ENCODE results near the gene GRIA1. TPM values are rescaled to one million over a fixed set of nuclear protein-coding genes. Genes with fewer than 3 reads are reported as not detected.

GRIA1 gene
- total RNA-seq, 1 donor from 2014 or later: not detected

- Mint-ChIP-seq H3K4me1 (ENCODE audit: low read depth, unreplicated experiment) (no peaks in the 10 kb centered on the region), H3K9me3 (ENCODE audit: unreplicated experiment) (no peaks in the 10 kb centered on the region), H3K27me3 (ENCODE audit: unreplicated experiment) (no peaks in the 10 kb centered on the region), H3K27ac (ENCODE audit: unreplicated experiment) (no peak overlapping the region), H3K36me3 (ENCODE audit: unreplicated experiment) (no peaks in the 10 kb centered on the region), H3K4me3 (ENCODE audit: unreplicated experiment) (no peak overlapping the region)
- TF ChIP-seq CTCF (IDR thresholded peaks at IDR 0.05; ENCODE audit: partially characterized antibody, unreplicated experiment): no peak
- DNase-seq: peak; percentile 34
Measured at GRCh38 chr5:153749960-153750359, 259.5 kb downstream of the GRIA1 start.

DNA sequence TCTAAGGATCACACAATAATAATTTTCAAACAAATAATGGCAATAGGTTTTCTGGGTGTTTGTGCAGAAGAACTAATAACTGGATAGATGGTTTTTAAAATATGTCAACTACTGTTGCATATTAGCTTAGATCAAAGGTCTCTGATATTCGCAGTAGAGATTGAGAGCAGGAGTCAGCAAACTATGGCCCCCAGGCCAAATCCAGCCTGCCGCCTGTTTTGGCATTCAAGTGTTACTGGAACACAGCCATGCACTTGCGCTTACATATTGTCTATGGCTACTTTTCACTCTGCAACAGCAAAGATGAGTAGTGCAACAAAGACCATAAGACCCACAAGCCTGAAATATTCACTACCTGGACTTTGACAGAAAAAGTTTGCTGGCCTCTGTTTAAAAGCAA lies 260.8 kb downstream of the GRIA1 start:
- H3K9me3 Mint-ChIP-seq (ENCODE audit: unreplicated experiment): peaks cover 2% of the 10 kb centered on the region
- H3K4me3 Mint-ChIP-seq (ENCODE audit: unreplicated experiment): no peak overlapping the region
- no peak for DNase-seq
- no peak overlapping the region for H3K27ac Mint-ChIP-seq (ENCODE audit: unreplicated experiment)
- no peaks in the 10 kb centered on the region for H3K4me1 Mint-ChIP-seq (ENCODE audit: low read depth, unreplicated experiment)
- no peak for TF ChIP-seq CTCF (IDR thresholded peaks at IDR 0.05; ENCODE audit: partially characterized antibody, unreplicated experiment)
- H3K36me3 Mint-ChIP-seq (ENCODE audit: unreplicated experiment): no peaks in the 10 kb centered on the region
- H3K27me3 Mint-ChIP-seq (ENCODE audit: unreplicated experiment): no peaks in the 10 kb centered on the region

GRCh38 chr5:153752890-153753289 lies 262.4 kb downstream of the GRIA1 start:
- no peaks in the 10 kb centered on the region for H3K27me3 Mint-ChIP-seq (ENCODE audit: unreplicated experiment)
- no peaks in the 10 kb centered on the region for H3K4me1 Mint-ChIP-seq (ENCODE audit: low read depth, unreplicated experiment)
- peaks cover 2% of the 10 kb centered on the region for H3K9me3 Mint-ChIP-seq (ENCODE audit: unreplicated experiment)
- TF ChIP-seq CTCF (IDR thresholded peaks at IDR 0.05; ENCODE audit: partially characterized antibody, unreplicated experiment): no peak
- no peaks in the 10 kb centered on the region for H3K36me3 Mint-ChIP-seq (ENCODE audit: unreplicated experiment)
- no peak overlapping the region for H3K27ac Mint-ChIP-seq (ENCODE audit: unreplicated experiment)
- no peak overlapping the region for H3K4me3 Mint-ChIP-seq (ENCODE audit: unreplicated experiment)
- no peak for DNase-seq

DNA sequence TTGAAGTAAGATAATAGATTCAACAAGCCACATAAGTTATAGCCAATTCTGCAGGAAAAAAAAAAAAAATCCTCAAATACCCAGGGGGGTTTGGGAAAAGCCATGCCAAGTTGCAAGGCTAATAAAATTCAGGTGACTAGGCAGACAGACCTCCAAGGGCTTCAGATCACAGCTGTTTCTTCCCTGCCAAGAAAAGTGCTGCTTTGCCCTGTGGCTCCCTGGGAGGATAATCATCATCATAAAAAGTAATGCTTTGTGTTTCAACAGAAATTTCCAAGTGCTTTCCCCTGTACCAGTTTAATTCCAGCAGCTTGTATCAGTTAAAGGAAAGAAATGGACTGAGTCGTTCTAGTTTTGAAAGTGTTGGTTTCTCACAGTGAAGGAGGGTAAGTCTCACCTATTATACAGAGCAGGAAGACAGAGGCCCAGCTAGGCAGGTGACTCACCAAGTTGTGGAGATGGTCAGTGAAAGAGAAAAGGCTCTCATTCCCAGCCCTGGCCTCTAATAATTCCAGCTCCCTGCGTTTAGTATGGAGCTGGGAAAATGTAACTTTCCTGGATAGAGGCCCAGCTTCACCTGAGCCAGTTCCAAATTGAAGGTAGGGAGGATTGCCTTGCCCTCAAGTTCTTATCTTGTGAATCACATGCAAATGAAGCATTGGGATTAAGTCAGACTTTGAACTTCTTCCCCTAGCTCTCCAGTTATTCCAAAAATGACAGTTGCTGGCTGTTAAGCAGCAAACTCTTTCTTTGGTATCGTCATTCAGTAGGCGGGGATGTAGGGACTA lies 263.4 kb downstream of the GRIA1 start:
- Mint-ChIP-seq H3K27me3 (ENCODE audit: unreplicated experiment) (no peaks in the 10 kb centered on the region), H3K4me1 (ENCODE audit: low read depth, unreplicated experiment) (no peaks in the 10 kb centered on the region), H3K4me3 (ENCODE audit: unreplicated experiment) (no peak overlapping the region), H3K36me3 (ENCODE audit: unreplicated experiment) (no peaks in the 10 kb centered on the region), H3K9me3 (ENCODE audit: unreplicated experiment) (peaks cover 2% of the 10 kb centered on the region), H3K27ac (ENCODE audit: unreplicated experiment) (no peak overlapping the region)
- DNase-seq: no peak
- no peak for TF ChIP-seq CTCF (IDR thresholded peaks at IDR 0.05; ENCODE audit: partially characterized antibody, unreplicated experiment)

DNA sequence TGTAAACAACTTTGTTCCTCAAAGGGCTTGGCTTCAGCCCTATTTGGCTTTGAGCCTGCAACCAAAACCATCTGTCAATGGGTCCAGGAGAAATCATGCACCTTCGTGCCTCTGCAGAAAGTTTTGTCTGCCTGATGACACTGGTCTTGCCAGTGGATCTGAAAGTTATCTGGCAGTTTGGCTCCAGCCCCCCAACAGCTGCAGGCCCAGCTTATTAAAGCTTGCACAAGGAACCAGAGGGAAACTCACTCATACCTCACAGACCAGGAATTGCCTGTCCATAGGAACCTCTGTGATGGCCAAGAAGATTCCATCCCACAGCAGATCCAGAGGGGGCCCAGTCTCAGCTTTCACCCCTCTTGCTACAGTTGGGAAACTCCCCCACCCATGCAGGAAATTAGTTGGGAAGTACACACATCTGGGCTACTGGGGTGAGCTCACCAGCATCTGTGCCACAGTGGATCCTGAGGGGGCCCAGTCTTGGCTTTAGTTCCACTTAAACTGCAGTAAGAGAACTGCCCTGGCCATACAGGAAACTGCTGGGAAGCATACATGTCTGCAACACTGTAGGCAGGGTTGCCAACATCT lies 265.5 kb downstream of the GRIA1 start:
- H3K4me1 Mint-ChIP-seq (ENCODE audit: low read depth, unreplicated experiment): no peaks in the 10 kb centered on the region
- peaks cover 2% of the 10 kb centered on the region for H3K9me3 Mint-ChIP-seq (ENCODE audit: unreplicated experiment)
- no peak for TF ChIP-seq CTCF (IDR thresholded peaks at IDR 0.05; ENCODE audit: partially characterized antibody, unreplicated experiment)
- H3K27ac Mint-ChIP-seq (ENCODE audit: unreplicated experiment): no peak overlapping the region
- DNase-seq: no peak
- H3K36me3 Mint-ChIP-seq (ENCODE audit: unreplicated experiment): no peaks in the 10 kb centered on the region
- H3K27me3 Mint-ChIP-seq (ENCODE audit: unreplicated experiment): no peaks in the 10 kb centered on the region
- H3K4me3 Mint-ChIP-seq (ENCODE audit: unreplicated experiment): no peak overlapping the region
